GM13977 (cell line): Measurements from ENCODE around the gene TMEM182.

Source experiments
- DNase-seq: peaks from one replicate; pipeline ENCODE4 v3.0.0; 2012; ENCODE audit warnings: low spot score
- in situ Hi-C: fragments of 300-500 bp; cut with MboI; formaldehyde crosslinking; loops from one replicate; pipeline ENCODE4 v1.12.0; 2022; ENCODE audit warnings: low sequenced_read_pairs, low pct_unique_long_range_greater_than_20kb, mixed read lengths, inconsistent platforms; ENCODE audit not compliant: unreplicated experiment
- TF ChIP-seq, protein P1 (sequence below): IDR thresholded peaks from 2 replicates; pipeline ENCODE4 v1.5.1; 2012; ENCODE audit warnings: mild to moderate bottlenecking, control low read depth; ENCODE audit not compliant: insufficient read depth; ENCODE audit errors: extremely low read depth, missing control alignments

The TMEM182 gene

DNA sequence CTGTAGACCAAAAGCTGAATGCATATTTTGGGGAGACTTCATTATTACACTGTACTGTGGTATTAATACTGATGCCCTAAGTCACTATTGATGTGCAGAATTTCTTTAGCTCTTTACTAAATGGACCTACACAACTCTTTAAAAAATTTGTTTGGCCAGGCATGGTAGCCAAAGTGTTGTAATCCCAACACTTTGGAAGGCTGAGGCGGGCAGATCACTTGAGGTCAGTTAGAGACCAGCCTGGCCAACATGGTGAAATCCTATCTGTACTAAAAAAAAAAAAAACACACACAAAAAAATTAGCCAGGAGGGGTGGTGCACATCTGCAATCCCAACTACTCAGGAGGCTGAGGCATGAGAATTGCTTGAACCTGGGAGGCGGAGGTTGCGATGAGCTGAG is 6.4 kb downstream of the TMEM182 start:
- DNase-seq, result no peak
- in situ Hi-C loops, result no loop called here
- TF ChIP-seq, protein P1, sequence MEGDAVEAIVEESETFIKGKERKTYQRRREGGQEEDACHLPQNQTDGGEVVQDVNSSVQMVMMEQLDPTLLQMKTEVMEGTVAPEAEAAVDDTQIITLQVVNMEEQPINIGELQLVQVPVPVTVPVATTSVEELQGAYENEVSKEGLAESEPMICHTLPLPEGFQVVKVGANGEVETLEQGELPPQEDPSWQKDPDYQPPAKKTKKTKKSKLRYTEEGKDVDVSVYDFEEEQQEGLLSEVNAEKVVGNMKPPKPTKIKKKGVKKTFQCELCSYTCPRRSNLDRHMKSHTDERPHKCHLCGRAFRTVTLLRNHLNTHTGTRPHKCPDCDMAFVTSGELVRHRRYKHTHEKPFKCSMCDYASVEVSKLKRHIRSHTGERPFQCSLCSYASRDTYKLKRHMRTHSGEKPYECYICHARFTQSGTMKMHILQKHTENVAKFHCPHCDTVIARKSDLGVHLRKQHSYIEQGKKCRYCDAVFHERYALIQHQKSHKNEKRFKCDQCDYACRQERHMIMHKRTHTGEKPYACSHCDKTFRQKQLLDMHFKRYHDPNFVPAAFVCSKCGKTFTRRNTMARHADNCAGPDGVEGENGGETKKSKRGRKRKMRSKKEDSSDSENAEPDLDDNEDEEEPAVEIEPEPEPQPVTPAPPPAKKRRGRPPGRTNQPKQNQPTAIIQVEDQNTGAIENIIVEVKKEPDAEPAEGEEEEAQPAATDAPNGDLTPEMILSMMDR, result no peak

DNA sequence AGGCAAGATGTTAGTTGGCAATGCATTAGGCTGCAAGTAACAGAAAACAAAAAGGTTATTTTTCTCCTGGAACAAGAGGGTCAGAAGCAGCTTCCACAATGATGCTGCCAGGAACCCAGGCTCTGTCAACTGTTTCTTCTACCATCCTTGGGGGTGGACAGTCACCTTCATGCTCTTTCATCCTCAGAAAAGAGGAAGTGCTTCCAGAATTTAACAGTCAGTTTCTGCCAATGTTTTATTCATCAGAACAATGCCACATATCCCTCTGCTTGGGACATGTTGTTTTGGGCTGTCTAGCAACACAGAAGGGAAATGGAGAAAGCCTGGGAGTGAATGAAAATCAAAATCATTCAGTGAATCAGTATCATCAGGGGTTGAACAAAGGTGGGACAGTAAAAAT is 7.1 kb downstream of the TMEM182 start:
- TF ChIP-seq, protein P1, result no peak
- in situ Hi-C loops, result no loop called here
- no peak for DNase-seq

DNA sequence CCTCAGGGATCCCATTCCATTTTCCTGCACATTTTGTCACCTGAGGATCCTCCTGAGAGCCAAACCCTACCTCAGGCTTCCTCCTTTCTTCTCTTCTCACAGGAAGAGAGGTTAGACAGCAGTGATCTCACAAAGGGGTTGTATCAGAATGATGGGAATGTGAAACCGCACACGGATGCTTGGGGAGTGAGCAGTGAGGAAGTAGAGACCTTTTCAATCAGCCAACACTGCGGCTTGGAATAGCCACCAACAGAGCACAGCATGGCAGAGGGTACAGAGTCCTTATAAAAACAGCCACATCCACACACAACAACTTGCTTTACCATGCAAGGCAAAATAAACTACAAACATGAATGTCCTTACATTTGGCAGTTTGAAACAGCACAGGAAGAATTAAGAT is 8.7 kb downstream of the TMEM182 start:
- no peak for DNase-seq
- TF ChIP-seq, protein P1, result no peak

DNA sequence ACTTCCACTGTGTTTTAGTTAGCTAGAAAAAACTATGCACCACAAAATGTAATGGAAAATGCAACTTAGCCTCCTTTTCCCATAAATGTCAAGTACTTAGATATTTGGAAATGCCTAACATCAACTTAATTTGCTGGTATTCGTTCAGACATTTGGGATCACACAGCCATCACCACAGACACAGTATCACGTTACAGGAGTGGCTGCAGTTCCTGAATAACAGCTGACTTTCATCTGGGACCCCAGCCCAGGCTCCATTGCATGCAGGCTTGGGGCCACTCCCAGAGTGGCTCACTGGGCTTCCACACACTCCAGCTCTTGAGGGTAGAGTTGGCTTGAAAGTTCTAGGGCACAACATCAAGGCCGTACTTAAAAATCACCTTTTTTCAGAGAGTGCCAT is 9.3 kb downstream of the TMEM182 start:
- in situ Hi-C loops, result no loop called here
- TF ChIP-seq, protein P1, result no peak
- DNase-seq, result no peak

More for the DNA sequence above, 8.7 kb downstream of the TMEM182 start:
- in situ Hi-C loops, result no loop called here

DNA sequence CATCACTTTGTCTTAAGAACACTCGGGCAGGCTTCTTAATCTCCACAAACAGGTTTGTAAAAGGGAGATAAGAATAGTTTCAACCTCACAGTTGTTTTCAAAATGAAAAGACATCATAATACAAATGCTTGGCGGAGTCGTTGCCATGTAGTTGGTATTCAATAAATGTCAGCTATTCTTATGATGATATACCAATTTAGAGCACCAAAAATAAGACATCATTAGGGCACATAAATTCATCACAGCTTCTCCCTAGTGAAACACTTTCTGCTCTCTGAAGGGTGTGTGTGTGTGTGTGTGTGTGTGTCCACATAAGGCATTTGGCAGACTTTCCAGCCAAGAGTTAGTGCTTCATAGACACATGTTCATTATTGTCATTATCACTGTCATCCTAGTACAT is 10.8 kb downstream of the TMEM182 start:
- TF ChIP-seq, protein P1, result no peak
- DNase-seq, result no peak
- in situ Hi-C loops, result no loop called here

DNA sequence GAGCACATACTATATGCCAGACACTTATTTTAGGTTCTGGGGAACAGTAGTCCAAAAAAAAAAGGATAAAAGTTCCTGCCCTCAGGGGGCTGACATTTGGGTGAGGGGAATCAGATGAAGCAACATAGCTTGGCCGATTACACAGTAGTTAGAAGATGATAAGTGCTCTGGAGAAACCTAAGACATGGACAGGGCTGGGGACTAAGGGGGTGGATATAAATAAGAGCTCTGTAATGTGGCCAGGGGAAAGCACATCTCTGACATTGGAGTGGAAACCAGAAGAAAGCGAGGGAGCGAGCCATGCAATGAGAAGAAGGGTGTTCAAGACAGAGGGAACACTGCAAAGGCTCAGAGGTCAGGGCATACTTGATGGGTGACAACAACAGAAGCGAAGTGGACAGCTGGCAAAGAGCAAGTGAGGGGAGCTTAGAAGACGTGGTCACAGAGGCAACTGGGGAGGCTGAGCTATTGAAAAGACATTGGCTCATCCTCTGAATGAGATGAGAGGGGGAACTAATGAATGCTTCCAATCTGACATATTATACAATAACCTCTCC is 11.4 kb downstream of the TMEM182 start:
- in situ Hi-C loops, result no loop called here
- TF ChIP-seq, protein P1, result no peak
- DNase-seq, result no peak

DNA sequence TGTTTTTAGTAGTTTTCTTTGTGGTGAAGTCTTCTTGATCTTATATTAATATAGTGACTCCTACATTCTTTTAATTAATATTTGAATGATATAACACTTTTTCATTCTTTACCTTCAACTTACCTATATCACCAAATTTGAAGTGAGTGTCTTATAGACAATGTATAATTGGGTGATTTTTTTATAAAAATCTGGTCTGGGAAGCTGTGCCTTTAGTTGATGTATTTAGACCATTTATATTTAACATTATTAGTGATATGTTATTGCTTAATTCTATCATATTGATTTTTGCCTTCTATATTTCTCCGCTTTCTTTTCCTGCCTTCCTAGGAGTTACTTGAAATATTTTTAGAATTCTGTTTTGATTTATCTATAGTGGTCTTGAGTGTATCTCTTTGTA is 16.4 kb downstream of the TMEM182 start:
- in situ Hi-C loops, result no loop called here
- TF ChIP-seq, protein P1, result no peak
- no peak for DNase-seq
